K562 (cell line): Measurements from ENCODE around the gene AP2A2. TPM values are rescaled to one million over a fixed set of nuclear protein-coding genes. Genes with fewer than 3 reads are reported as not detected.

Source experiments
- ATAC-seq: fragments of 200-7000 bp; cut with Tn5 transposase; 3 replicates; pipeline ENCODE4 v1.9.1; 2020; ENCODE audit warnings: moderate library complexity
- BruUV-seq: library from RNA; stranded (reverse); fragments of 400-500 nt; replicated peaks from 2 replicates; lab custom pipeline; 2021; lab: Mats Ljungman, UMichigan
- CTCF ChIA-PET: fragments of 300-600 bp; formaldehyde crosslinking; extraction: SDS; loops from one replicate; lab custom pipeline; 2021; ENCODE audit warnings: low intra/inter-chr PET ratio; lab: Yijun Ruan, JAX
- POLR2A ChIA-PET: fragments of 300-600, 350-650 bp; sonication (Branson Sonifier 250); formaldehyde crosslinking; extraction: SDS; loops from one replicate; lab custom pipeline; 2021; ENCODE audit warnings: antibody characterized with exemption, inconsistent platforms; lab: Yijun Ruan, JAX
- DNase-seq, 4 experiments: peaks; one replicate each; pipeline versions ENCODE4 v3.0.0 to v3.0.0-alpha.2; 2011 to 2018; ENCODE audit warnings: low spot score in 3 of 4, mixed read lengths in 3 of 4; ENCODE audit errors: extremely low read depth in 1 of 4
- FAIRE-seq: peaks from 2 replicates; lab custom pipeline; 2011; peaks lifted over from hg19 to GRCh38; lab: Jason Lieb, UNC
- H2AFZ ChIP-seq: 2 replicates; pipeline ENCODE4 v1.6.0; 2011; ENCODE audit warnings: low read depth, low read length, control low read depth, inconsistent platforms
- H3K27ac ChIP-seq: fragments of 200-600 bp; 3 replicates; pipeline ENCODE4 v1.8.0; 2011; ENCODE audit warnings: low read depth, mild to moderate bottlenecking, control low read depth, inconsistent platforms, low read length, moderate library complexity, mixed read lengths; ENCODE audit errors: extremely low read depth
- H3K27me3 ChIP-seq, 2 experiments: fragments of 300-600 bp in 1 of 2; 2 replicates in 1 of 2; 3 replicates in 1 of 2; pipeline versions ENCODE4 v1.6.0 to v1.8.0; 2011; ENCODE audit warnings: inconsistent platforms in 2 of 2, low read length in 2 of 2, mild to moderate bottlenecking in 1 of 2, mixed read lengths in 1 of 2, moderate library complexity in 1 of 2; ENCODE audit not compliant: control insufficient read depth in 2 of 2, insufficient read depth in 2 of 2
- H3K36me3 ChIP-seq: fragments of 300-600 bp; 3 replicates; pipeline ENCODE4 v1.8.0; 2011; ENCODE audit warnings: mild to moderate bottlenecking, low read length, inconsistent platforms; ENCODE audit not compliant: control insufficient read depth, insufficient read depth
- H3K4me1 ChIP-seq, 2 experiments: fragments of 200-600 bp in 1 of 2; replicated peaks in 1 of 2; 2 replicates in 1 of 2; 3 replicates in 1 of 2; pipeline versions ENCODE4 v1.5.1 to v1.8.0; 2011; ENCODE audit warnings: inconsistent platforms in 2 of 2, low read length in 2 of 2, mild to moderate bottlenecking in 1 of 2, mixed read lengths in 1 of 2, moderate library complexity in 1 of 2; ENCODE audit not compliant: control insufficient read depth in 2 of 2, insufficient read depth in 2 of 2
- H3K4me2 ChIP-seq: 2 replicates; pipeline ENCODE4 v1.6.1; 2011; ENCODE audit warnings: low read length, control low read depth, inconsistent platforms, mixed read lengths; ENCODE audit not compliant: insufficient read depth
- H3K4me3 ChIP-seq: fragments of 200-600 bp; sonication (generic), shearing (Covaris generic); 2 replicates; pipeline ENCODE4 v1.5.1; 2016; ENCODE audit warnings: control low read depth, inconsistent platforms
- H3K79me2 ChIP-seq: fragments of 200-600 bp; 3 replicates; pipeline ENCODE4 v1.8.0; 2011; ENCODE audit warnings: low read length, inconsistent platforms; ENCODE audit not compliant: control insufficient read depth, insufficient read depth
- H3K9ac ChIP-seq, 2 experiments: 2 replicates each; pipeline versions ENCODE4 v1.6.0 to v1.6.1; 2011; ENCODE audit warnings: low read depth in 2 of 2, low read length in 2 of 2, control low read depth in 1 of 2, inconsistent platforms in 1 of 2, mild to moderate bottlenecking in 1 of 2, mixed read lengths in 1 of 2; ENCODE audit not compliant: insufficient read depth in 1 of 2
- H3K9me1 ChIP-seq: one replicate; pipeline ENCODE4 v1.6.0; 2011; ENCODE audit warnings: inconsistent platforms, mild to moderate bottlenecking, low read length, moderate library complexity; ENCODE audit not compliant: control insufficient read depth, insufficient read depth
- H3K9me3 ChIP-seq: replicated peaks from 2 replicates; pipeline ENCODE4 v1.5.1; 2011; ENCODE audit warnings: low read depth, low read length, inconsistent platforms; ENCODE audit not compliant: control insufficient read depth, insufficient read depth
- H4K20me1 ChIP-seq: replicated peaks from 2 replicates; pipeline ENCODE4 v1.6.1; 2011; ENCODE audit warnings: low read length, inconsistent platforms, mixed read lengths; ENCODE audit not compliant: control insufficient read depth, insufficient read depth
- BRD9 ChIP-seq: fragments of 450-650 bp; IDR thresholded peaks from 2 replicates; pipeline ENCODE4 v1.6.1; 2018; ENCODE audit warnings: low read depth; ENCODE audit not compliant: partially characterized antibody
- CREM ChIP-seq: IDR thresholded peaks from 2 replicates; pipeline ENCODE4 v1.6.1; 2014; ENCODE audit warnings: antibody characterized with exemption, low read depth
- EGR1 ChIP-seq: fragments of 450-650 bp; conservative IDR thresholded peaks from 2 replicates; pipeline ENCODE4 v1.6.1; 2017; ENCODE audit warnings: mild to moderate bottlenecking
- ELK1 ChIP-seq: sonication (generic); formaldehyde crosslinking; IDR thresholded peaks from 2 replicates; pipeline ENCODE4 v1.8.1; 2022; ENCODE audit warnings: missing genetic modification reagents
- EWSR1 ChIP-seq: fragments of 450-650 bp; IDR thresholded peaks from 2 replicates; pipeline ENCODE4 v1.6.1; 2018; ENCODE audit warnings: borderline replicate concordance, mild to moderate bottlenecking, low read depth, moderate library complexity; ENCODE audit not compliant: partially characterized antibody
- IRF1 ChIP-seq: sonication (generic); formaldehyde crosslinking; IDR thresholded peaks from 2 replicates; pipeline ENCODE4 v1.8.0; 2022; ENCODE audit warnings: missing genetic modification reagents, mild to moderate bottlenecking, borderline replicate concordance
- KAT8 ChIP-seq: fragments of 450-650 bp; IDR thresholded peaks from 2 replicates; pipeline ENCODE4 v1.6.1; 2016; ENCODE audit warnings: low read depth, mild to moderate bottlenecking
- MCM5 ChIP-seq: fragments of 450-650 bp; IDR thresholded peaks from 2 replicates; pipeline ENCODE4 v1.6.1; 2016; ENCODE audit warnings: low read depth
- MECOM ChIP-seq: fragments of 250-450 bp; sonication (Bioruptor Pico); IDR thresholded peaks from 2 replicates; pipeline ENCODE4 v1.8.0; 2022; ENCODE audit warnings: inconsistent platforms
- PHB ChIP-seq: fragments of 250-450 bp; sonication (Bioruptor Pico); IDR thresholded peaks from 2 replicates; pipeline ENCODE4 v1.5.0; 2021
- SLC30A9 ChIP-seq: fragments of 250-450 bp; sonication (Bioruptor Pico); IDR thresholded peaks from 2 replicates; pipeline ENCODE4 v1.8.0; 2022; ENCODE audit warnings: mild to moderate bottlenecking, moderate library complexity
- SMAD1 ChIP-seq: fragments of 150-350 bp; IDR thresholded peaks from 2 replicates; pipeline ENCODE4 v1.6.1; 2014; ENCODE audit warnings: low read length, low read depth; ENCODE audit not compliant: partially characterized antibody
- SMAD2 ChIP-seq: fragments of 150-350 bp; IDR thresholded peaks from 2 replicates; pipeline ENCODE4 v1.6.1; 2014; ENCODE audit warnings: low read depth, mild to moderate bottlenecking, low read length
- SNRNP70 ChIP-seq: fragments of 200-400 bp; formaldehyde crosslinking; optimal IDR thresholded peaks from 2 replicates; pipeline ENCODE3; 2017; ENCODE audit warnings: low read depth, low read length
- ZNF280B ChIP-seq: fragments of 250-450 bp; sonication (Bioruptor Pico); IDR thresholded peaks from 2 replicates; pipeline ENCODE4 v1.5.1; 2021; ENCODE audit warnings: mild to moderate bottlenecking
- WGBS: fragments of 100-300 bp; shearing (Covaris generic); methylation state at CpG from one replicate; pipeline ENCODE4 v1.1.6; 2016; ENCODE audit warnings: low coverage, mixed read lengths; ENCODE audit not compliant: insufficient coverage; ENCODE audit errors: missing lambda C conversion rate; 5-methylcytosine and 5-hydroxymethylcytosine counted together
- in situ Hi-C: fragments of 300-500 bp; cut with MboI; formaldehyde crosslinking; loops from 4 replicates; pipeline ENCODE4 v1.15.0; 2018; ENCODE audit warnings: inconsistent platforms, mixed read lengths
- intact Hi-C: fragments of 100-400 bp; cut with micrococcal nuclease; formaldehyde crosslinking; loops from 2 replicates; pipeline ENCODE4 v1.14.2; 2022
- polyA plus RNA-seq, 8 experiments: library from polyadenylated mRNA; depleted of rRNA in 4 of 8; stranded (reverse) in 5 of 8; unstranded in 3 of 8; fragments of >200 nt; fragmentation: Nextera tagmentation in 2 of 8; fragmentation: Illumina TruSeq in 1 of 8; extraction: Ambion mirVana in 2 of 8; extraction: Trizol in 1 of 8; gene quantifications; 2 replicates each; pipeline versions ENCODE4 v1.2.1 to v1.2.3, GENCODE V29; 2011 to 2014; ENCODE audit warnings: inconsistent platforms in 1 of 8, missing spikeins in 1 of 8
- total RNA-seq, 7 experiments: library from RNA; depleted of rRNA in 6 of 7; stranded (reverse); fragments of >200 nt in 6 of 7; fragmentation: Illumina TruSeq in 2 of 7; extraction: Trizol in 2 of 7; gene quantifications; 2 replicates each; pipeline versions ENCODE4 v1.2.1 to v1.2.3, GENCODE V29; 2011 to 2021; ENCODE audit warnings: low replicate concordance in 1 of 7

The AP2A2 gene
- total and polyA plus RNA-seq, 9 of the 15 experiments (the other 6 are each of a cell fraction or from before 2014, with no cell fraction given): 0.69 to 41.7 (median 15.2) TPM

- in situ Hi-C loops (no loop called here), intact Hi-C loops (no loop called here)
- ATAC-seq: no peak
- peaks cover 13 to 54% of the 10 kb centered on the region in 2 experiments; a peak in 4 of 5 replicates for H3K27me3 ChIP-seq
- DNase-seq: no peak
- no peak overlapping the region for H2AFZ ChIP-seq
- no peak overlapping the region for H3K4me2 ChIP-seq
- H3K36me3 ChIP-seq: no peaks in the 10 kb centered on the region
- CTCF ChIA-PET: no interaction called here
- peaks cover 0 to 59% of the 10 kb centered on the region in 2 experiments; a peak in 2 of 5 replicates for H3K4me1 ChIP-seq
- H3K79me2 ChIP-seq: no peaks in the 10 kb centered on the region
- peaks cover 23% of the 10 kb centered on the region; the same call in 1 of the 2 replicates for H4K20me1 ChIP-seq
- no peak overlapping the region for H3K4me3 ChIP-seq
- H3K27ac ChIP-seq: no peak overlapping the region
- BruUV-seq: no TSS peak
- H3K9me1 ChIP-seq: no peaks in the 10 kb centered on the region
- no peak for FAIRE-seq
- WGBS: 2% methylated on average over 10 of the region's 16 CpGs
- H3K9ac ChIP-seq: no peak overlapping the region
- POLR2A ChIA-PET: interaction anchor here (0.5 to 0.6 kb wide), 2 partner anchors 395 to 1266 kb away, joined by 3 to 4 read pairs; no protein-coding TSS in a partner anchor
- no peaks in the 10 kb centered on the region for H3K9me3 ChIP-seq
- TF ChIP-seq MECOM (CRISPR knock-in tag) (no peak), ZNF280B (CRISPR knock-in tag) (no peak), SMAD2 (no peak), EGR1 (no peak), MCM5 (no peak), IRF1 (no peak), KAT8 (no peak), PHB (CRISPR knock-in tag) (no peak), EWSR1 (no peak), SLC30A9 (CRISPR knock-in tag) (no peak), CREM (no peak), SMAD1 (no peak), BRD9 (no peak), SNRNP70 (no peak), ELK1 (CRISPR knock-in tag) (no peak)
Observed at GRCh38 chr11:1040428-1041148, 114.9 kb downstream of the AP2A2 start.
